ENCODE data around the gene CCDC71L. TPM values are rescaled to one million over a fixed set of nuclear protein-coding genes. Genes with fewer than 3 reads are reported as not detected.

The CCDC71L gene
- total RNA-seq, 1 donor from 2014 or later, result 5.2 TPM

DNA sequence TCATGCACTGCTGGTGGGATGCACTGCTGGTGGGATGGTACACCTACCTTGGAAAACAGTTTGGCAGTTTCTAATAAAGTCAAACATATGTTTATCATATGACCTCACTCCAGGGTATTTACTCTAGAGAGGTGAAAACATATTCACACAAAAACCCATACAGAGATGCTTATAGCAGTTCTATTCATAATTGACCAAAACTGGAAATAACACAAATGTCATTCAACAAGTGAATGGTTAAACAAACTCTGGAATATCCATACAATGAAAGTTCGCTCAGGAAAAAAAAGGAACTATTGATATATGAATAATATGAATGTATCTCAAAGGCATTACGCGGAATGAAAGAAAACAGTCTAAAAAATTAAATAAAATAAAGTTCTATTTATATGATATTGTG lies 19.5 kb downstream of the CCDC71L start:
- Histone ChIP-seq H3K9ac (ENCODE audit: low read depth in 1 of 3, low read length in 3 of 3) (no peak overlapping the region), H3K4me3 (ENCODE audit: low read length in 3 of 3) (no peak overlapping the region), H3K27ac (ENCODE audit: low read depth, low read length) (no peak overlapping the region), H3K36me3 (ENCODE audit: control insufficient read depth in 3 of 3, insufficient read depth in 3 of 3, low read length in 3 of 3) (no peaks in the 10 kb centered on the region), H3K27me3 (ENCODE audit: control insufficient read depth in 3 of 3, insufficient read depth in 3 of 3, low read length in 3 of 3) (no peaks in the 10 kb centered on the region), H3K4me1 (ENCODE audit: control insufficient read depth in 3 of 3, insufficient read depth in 3 of 3, low read length in 3 of 3) (no peaks in the 10 kb centered on the region), H3K9me3 (ENCODE audit: control insufficient read depth in 3 of 3, low read length in 3 of 3) (peaks cover 0 to 2% (median 0%) of the 10 kb centered on the region in 3 donors)

DNA sequence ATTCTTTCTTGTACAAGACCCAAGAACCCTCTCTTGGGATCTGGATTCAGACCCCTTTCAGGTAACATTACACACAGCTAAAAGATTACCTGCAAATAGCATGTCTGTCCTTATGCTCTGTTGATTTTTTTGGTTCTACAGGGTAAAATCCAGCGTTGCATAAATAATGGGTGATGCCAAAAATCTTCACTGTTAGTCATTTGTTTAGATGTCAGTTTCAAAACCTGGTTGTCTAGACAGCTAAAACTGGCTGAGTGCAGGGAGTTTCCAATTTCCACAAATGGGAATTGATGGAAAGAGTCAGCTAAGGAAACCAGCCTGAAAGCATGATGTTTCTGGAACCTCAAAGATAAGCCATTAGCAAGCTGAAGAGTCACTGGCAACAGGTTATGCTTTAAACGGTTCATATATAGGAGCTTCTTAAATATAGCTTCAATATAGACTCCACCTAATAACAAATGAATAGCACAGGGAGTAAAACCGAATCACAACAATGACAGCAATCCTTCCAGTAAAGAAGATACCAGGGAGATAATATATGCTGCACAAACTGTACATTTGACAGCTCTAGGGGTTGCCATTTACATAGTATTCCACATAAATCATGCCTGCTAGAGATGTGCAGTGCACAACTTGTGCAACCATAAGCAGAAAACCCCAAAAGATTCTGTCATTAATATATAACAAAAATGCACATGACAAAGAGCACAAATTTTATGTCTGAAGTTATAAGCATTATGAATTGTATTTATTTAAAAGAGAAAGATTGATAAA lies 20.4 kb downstream of the CCDC71L start:
- H3K27me3 ChIP-seq (ENCODE audit: control insufficient read depth in 3 of 3, insufficient read depth in 3 of 3, low read length in 3 of 3), result no peaks in the 10 kb centered on the region

DNA sequence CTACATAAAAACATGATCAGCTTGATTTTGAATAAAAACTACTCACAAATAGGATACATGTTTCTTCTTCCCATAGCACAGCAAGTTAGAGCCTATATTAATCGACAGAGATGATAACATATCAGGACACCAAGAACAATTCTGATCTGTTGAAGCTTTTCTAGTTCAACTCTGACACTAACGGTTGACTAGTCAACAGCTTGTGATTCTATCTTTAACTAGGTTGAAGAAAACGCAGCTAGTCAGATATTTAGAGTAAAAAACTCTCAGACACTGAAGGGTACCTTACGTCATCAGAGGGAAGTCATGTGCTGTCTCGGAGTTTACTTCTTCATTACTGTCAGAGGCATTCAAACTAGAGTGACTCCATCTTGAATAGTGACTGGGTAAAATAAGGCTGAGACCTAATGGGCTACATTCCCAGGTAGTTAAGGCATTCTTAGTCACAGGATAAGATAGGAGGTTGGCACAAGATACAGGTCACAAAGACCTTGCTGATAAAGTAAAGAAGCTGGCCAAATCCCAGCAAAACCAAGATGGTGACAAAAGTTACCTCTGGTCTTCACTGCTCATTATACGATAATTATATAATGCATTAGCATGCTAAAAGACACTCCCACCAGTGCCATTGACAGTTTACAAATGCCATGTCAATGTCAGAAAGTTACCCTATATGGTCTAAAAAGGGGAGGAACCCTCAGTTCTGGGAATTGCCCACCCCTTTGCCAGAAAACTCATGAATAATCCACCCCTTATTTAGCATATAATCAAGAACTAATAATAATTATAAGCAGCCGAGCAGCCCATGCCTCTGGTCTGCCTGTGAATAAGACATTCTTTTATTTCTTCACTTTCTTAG lies 21.3 kb downstream of the CCDC71L start:
- no peak overlapping the region for H3K4me3 ChIP-seq (ENCODE audit: low read length in 3 of 3)
- no peaks in the 10 kb centered on the region for H3K4me1 ChIP-seq (ENCODE audit: control insufficient read depth in 3 of 3, insufficient read depth in 3 of 3, low read length in 3 of 3)
- H3K9ac ChIP-seq (ENCODE audit: low read depth in 1 of 3, low read length in 3 of 3), result no peak overlapping the region
- no peaks in the 10 kb centered on the region for H3K27me3 ChIP-seq (ENCODE audit: control insufficient read depth in 3 of 3, insufficient read depth in 3 of 3, low read length in 3 of 3)
- peaks cover 0 to 2% (median 0%) of the 10 kb centered on the region in 3 donors for H3K9me3 ChIP-seq (ENCODE audit: control insufficient read depth in 3 of 3, low read length in 3 of 3)
- H3K36me3 ChIP-seq (ENCODE audit: control insufficient read depth in 3 of 3, insufficient read depth in 3 of 3, low read length in 3 of 3), result no peaks in the 10 kb centered on the region
- H3K27ac ChIP-seq (ENCODE audit: low read depth, low read length), result peak overlapping the region; percentile 14

More for the DNA sequence above, 20.4 kb downstream of the CCDC71L start:
- H3K36me3 ChIP-seq (ENCODE audit: control insufficient read depth in 3 of 3, insufficient read depth in 3 of 3, low read length in 3 of 3), result no peaks in the 10 kb centered on the region
- peak overlapping the region; percentile 14 for H3K27ac ChIP-seq (ENCODE audit: low read depth, low read length)
- no peak overlapping the region for H3K9ac ChIP-seq (ENCODE audit: low read depth in 1 of 3, low read length in 3 of 3)
- H3K4me1 ChIP-seq (ENCODE audit: control insufficient read depth in 3 of 3, insufficient read depth in 3 of 3, low read length in 3 of 3), result no peaks in the 10 kb centered on the region
- H3K4me3 ChIP-seq (ENCODE audit: low read length in 3 of 3), result no peak overlapping the region
- H3K9me3 ChIP-seq (ENCODE audit: control insufficient read depth in 3 of 3, low read length in 3 of 3), result peaks cover 0 to 2% (median 0%) of the 10 kb centered on the region in 3 donors

DNA sequence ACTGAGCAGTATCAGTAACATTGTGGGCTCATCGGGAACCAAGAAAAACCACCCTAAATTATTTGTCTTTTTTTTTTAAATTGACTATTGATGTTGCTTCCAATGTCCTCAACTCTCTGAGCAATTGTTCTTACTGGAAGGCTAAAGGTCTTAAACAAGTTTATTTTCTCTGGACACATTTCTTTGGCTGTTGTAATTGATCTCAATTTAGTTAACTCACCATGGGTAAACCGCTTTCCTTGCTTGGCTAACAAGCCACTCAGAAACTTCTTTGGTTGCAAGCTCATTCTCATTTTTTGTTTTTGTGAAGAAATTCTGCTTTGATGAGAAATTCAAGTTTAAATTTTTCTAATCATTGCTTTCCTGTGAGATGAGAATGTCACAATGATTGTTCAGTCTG lies 25.5 kb downstream of the CCDC71L start:
- Histone ChIP-seq H3K27ac (ENCODE audit: low read depth, low read length) (no peak overlapping the region), H3K27me3 (ENCODE audit: control insufficient read depth in 3 of 3, insufficient read depth in 3 of 3, low read length in 3 of 3) (no peaks in the 10 kb centered on the region), H3K36me3 (ENCODE audit: control insufficient read depth in 3 of 3, insufficient read depth in 3 of 3, low read length in 3 of 3) (no peaks in the 10 kb centered on the region), H3K9me3 (ENCODE audit: control insufficient read depth in 3 of 3, low read length in 3 of 3) (peaks cover 0 to 2% (median 0%) of the 10 kb centered on the region in 3 donors), H3K9ac (ENCODE audit: low read depth in 1 of 3, low read length in 3 of 3) (no peak overlapping the region), H3K4me1 (ENCODE audit: control insufficient read depth in 3 of 3, insufficient read depth in 3 of 3, low read length in 3 of 3) (no peaks in the 10 kb centered on the region), H3K4me3 (ENCODE audit: low read length in 3 of 3) (no peak overlapping the region)

DNA sequence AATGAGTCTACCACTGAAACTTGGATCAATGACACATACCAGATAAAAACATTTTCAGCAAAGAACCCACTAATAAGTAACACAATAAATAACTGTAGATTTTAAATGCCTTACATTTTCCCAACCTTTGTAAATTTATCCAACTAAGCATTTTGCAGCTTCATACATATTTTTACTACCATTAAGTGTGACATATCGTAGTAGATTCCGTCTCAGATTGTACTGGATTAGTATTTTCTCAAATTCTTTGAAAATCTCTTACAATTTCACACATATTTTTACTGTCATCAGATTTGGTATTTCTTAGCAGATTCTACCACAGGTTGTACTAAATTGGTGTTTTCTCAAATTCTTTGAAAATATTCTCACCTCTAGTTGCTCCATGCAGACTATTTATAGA lies 26.0 kb downstream of the CCDC71L start:
- no peak overlapping the region for H3K27ac ChIP-seq (ENCODE audit: low read depth, low read length)
- no peaks in the 10 kb centered on the region for H3K36me3 ChIP-seq (ENCODE audit: control insufficient read depth in 3 of 3, insufficient read depth in 3 of 3, low read length in 3 of 3)
- H3K9me3 ChIP-seq (ENCODE audit: control insufficient read depth in 3 of 3, low read length in 3 of 3), result peaks cover 0 to 2% (median 0%) of the 10 kb centered on the region in 3 donors
- no peaks in the 10 kb centered on the region for H3K27me3 ChIP-seq (ENCODE audit: control insufficient read depth in 3 of 3, insufficient read depth in 3 of 3, low read length in 3 of 3)
- H3K4me3 ChIP-seq (ENCODE audit: low read length in 3 of 3), result no peak overlapping the region
- H3K4me1 ChIP-seq (ENCODE audit: control insufficient read depth in 3 of 3, insufficient read depth in 3 of 3, low read length in 3 of 3), result no peaks in the 10 kb centered on the region
- no peak overlapping the region for H3K9ac ChIP-seq (ENCODE audit: low read depth in 1 of 3, low read length in 3 of 3)

DNA sequence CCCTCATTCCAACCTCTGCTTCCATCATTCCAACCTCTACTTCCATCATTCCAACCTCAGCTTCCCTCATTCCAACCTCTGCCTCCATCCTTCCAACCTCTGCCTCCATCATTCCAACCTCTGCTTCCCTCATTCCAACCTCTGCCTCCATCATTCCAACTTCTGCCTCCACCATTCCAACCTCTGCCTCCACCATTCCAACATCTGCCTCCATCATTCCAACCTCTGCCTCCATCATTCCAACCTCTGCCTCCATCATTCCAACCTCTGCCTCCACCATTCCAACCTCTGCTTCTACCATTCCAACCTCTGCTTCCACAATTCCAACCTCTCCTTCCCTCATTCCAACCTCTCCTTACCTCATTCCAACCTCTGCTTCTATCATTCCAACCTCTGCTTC lies 30.3 kb downstream of the CCDC71L start:
- Histone ChIP-seq H3K27me3 (ENCODE audit: control insufficient read depth in 3 of 3, insufficient read depth in 3 of 3, low read length in 3 of 3) (no peaks in the 10 kb centered on the region), H3K4me3 (ENCODE audit: low read length in 3 of 3) (no peak overlapping the region), H3K36me3 (ENCODE audit: control insufficient read depth in 3 of 3, insufficient read depth in 3 of 3, low read length in 3 of 3) (no peaks in the 10 kb centered on the region), H3K9me3 (ENCODE audit: control insufficient read depth in 3 of 3, low read length in 3 of 3) (no peaks in the 10 kb centered on the region), H3K9ac (ENCODE audit: low read depth in 1 of 3, low read length in 3 of 3) (no peak overlapping the region), H3K4me1 (ENCODE audit: control insufficient read depth in 3 of 3, insufficient read depth in 3 of 3, low read length in 3 of 3) (no peaks in the 10 kb centered on the region), H3K27ac (ENCODE audit: low read depth, low read length) (no peak overlapping the region)

DNA sequence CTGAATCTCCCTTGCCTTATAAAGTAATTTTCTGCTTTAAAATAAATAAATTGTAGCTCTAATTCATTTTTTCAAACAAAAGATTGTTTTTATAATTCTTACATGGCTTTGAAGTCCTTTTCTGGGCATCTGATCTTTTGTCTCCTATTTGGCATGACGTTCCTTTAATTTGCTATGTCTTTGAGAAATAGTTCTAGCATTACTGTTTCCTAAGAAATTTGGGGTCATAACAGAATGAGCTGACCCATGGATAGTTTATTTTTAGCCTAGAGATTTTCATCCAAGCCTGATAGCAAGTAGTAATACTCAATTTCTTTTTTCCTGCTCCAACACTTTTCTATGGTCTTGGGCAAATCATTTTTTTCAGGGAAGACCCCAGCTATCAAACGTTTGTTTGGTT lies 31.4 kb downstream of the CCDC71L start:
- no peaks in the 10 kb centered on the region for H3K4me1 ChIP-seq (ENCODE audit: control insufficient read depth in 3 of 3, insufficient read depth in 3 of 3, low read length in 3 of 3)
- no peak overlapping the region for H3K27ac ChIP-seq (ENCODE audit: low read depth, low read length)
- H3K9me3 ChIP-seq (ENCODE audit: control insufficient read depth in 3 of 3, low read length in 3 of 3), result no peaks in the 10 kb centered on the region
- no peaks in the 10 kb centered on the region for H3K36me3 ChIP-seq (ENCODE audit: control insufficient read depth in 3 of 3, insufficient read depth in 3 of 3, low read length in 3 of 3)
- no peaks in the 10 kb centered on the region for H3K27me3 ChIP-seq (ENCODE audit: control insufficient read depth in 3 of 3, insufficient read depth in 3 of 3, low read length in 3 of 3)
- no peak overlapping the region for H3K4me3 ChIP-seq (ENCODE audit: low read length in 3 of 3)
- no peak overlapping the region for H3K9ac ChIP-seq (ENCODE audit: low read depth in 1 of 3, low read length in 3 of 3)

DNA sequence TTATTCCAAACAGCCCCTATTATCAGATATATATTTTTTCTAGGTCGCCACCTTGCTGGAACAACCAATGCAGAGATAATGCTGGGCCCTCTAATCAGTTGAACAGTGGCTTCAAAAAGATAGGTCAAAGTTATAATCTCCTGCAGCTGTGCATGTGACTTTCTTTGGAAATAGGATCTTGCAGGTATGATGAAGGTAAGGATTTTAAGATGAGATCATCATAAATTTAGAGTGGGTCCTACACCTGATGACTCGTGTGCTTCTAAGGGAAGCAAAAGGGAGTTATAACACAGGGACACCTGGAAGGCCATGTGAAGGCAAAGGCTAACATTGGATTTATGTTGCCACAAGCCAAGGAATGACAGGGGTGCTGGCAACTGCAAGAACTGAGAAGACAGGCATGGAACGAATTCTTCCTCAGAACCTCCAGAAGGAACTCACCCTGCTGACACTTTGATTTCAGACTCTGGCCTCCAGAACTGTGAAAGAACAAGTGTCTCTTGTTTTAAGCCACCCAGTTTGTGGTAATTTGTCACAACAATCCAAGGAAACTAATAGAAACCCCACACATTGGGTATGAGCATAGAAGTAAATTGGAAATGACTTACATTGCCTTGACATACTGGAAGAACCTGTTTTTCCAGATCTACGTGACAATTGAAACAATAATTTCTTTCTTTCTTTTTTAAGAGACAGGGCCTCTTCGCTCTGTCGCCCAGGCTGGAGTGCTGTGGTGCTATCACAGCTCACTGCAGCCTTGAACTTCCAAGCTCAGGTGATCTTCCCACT lies 34.4 kb downstream of the CCDC71L start:
- Histone ChIP-seq H3K9me3 (ENCODE audit: control insufficient read depth in 3 of 3, low read length in 3 of 3) (no peaks in the 10 kb centered on the region), H3K27ac (ENCODE audit: low read depth, low read length) (no peak overlapping the region), H3K9ac (ENCODE audit: low read depth in 1 of 3, low read length in 3 of 3) (no peak overlapping the region), H3K36me3 (ENCODE audit: control insufficient read depth in 3 of 3, insufficient read depth in 3 of 3, low read length in 3 of 3) (no peaks in the 10 kb centered on the region), H3K4me1 (ENCODE audit: control insufficient read depth in 3 of 3, insufficient read depth in 3 of 3, low read length in 3 of 3) (no peaks in the 10 kb centered on the region), H3K27me3 (ENCODE audit: control insufficient read depth in 3 of 3, insufficient read depth in 3 of 3, low read length in 3 of 3) (no peaks in the 10 kb centered on the region), H3K4me3 (ENCODE audit: low read length in 3 of 3) (no peak overlapping the region)

DNA sequence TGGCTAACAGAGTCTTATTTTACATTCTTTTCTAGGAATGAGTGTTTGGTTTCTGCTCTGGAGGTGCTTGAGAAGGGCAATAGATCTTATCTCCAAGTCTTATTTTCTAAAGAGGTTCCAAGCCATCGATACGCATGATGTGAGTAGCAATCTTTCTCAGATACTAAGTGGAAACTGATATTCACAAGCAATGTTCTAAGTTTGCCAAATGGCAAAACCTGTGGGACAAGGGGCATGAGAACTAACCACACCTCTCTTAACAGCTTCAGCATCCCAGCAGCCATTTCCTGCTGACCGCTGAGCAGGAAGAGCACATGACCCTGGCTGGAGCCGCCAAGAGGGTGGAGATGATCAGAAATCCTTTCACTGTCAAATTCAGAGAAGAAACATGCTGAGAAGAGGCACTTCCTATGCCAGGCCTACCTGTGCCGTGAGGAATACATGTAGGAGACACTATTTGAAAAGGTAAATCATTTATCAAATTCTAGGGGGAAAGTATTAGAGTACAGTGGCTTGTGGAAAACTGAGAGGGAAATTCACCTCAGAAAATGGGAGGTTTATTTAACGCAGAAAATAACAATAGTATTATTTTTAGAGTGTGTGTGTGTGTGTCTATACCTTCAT lies 35.2 kb downstream of the CCDC71L start:
- Histone ChIP-seq H3K27ac (ENCODE audit: low read depth, low read length) (no peak overlapping the region), H3K27me3 (ENCODE audit: control insufficient read depth in 3 of 3, insufficient read depth in 3 of 3, low read length in 3 of 3) (no peaks in the 10 kb centered on the region), H3K9me3 (ENCODE audit: control insufficient read depth in 3 of 3, low read length in 3 of 3) (no peaks in the 10 kb centered on the region), H3K4me3 (ENCODE audit: low read length in 3 of 3) (peak overlapping the region in 1 of 3 donors; percentile 35), H3K4me1 (ENCODE audit: control insufficient read depth in 3 of 3, insufficient read depth in 3 of 3, low read length in 3 of 3) (no peaks in the 10 kb centered on the region), H3K36me3 (ENCODE audit: control insufficient read depth in 3 of 3, insufficient read depth in 3 of 3, low read length in 3 of 3) (no peaks in the 10 kb centered on the region), H3K9ac (ENCODE audit: low read depth in 1 of 3, low read length in 3 of 3) (no peak overlapping the region)

Measured in skeletal muscle tissue (tissue), 4 donors.